ENCODE data around the gene CAVIN4.

The CAVIN4 gene

GRCh38 chr9:100577776-100578448 lies at the start of gene CAVIN4:
CAVIN4 (plus strand) TSS chr9:100578079; CDS start chr9:100578144, 65 bp downstream.
- no peak for DNase-seq

- no peak for DNase-seq
Measured at GRCh38 chr9:100534401-100534800, 43.5 kb upstream of the CAVIN4 start.

- no peak for DNase-seq
Measured at GRCh38 chr9:100540327-100540726, 37.6 kb upstream of the CAVIN4 start.

- no peak for DNase-seq
Measured at GRCh38 chr9:100549048-100549447, 28.8 kb upstream of the CAVIN4 start.

- DNase-seq = no peak
Measured at GRCh38 chr9:100554935-100555401, 22.9 kb upstream of the CAVIN4 start.

GRCh38 chr9:100555471-100555870 lies 22.4 kb upstream of the CAVIN4 start:
- DNase-seq = no peak

- no peak for DNase-seq
Measured at GRCh38 chr9:100557053-100557452, 20.8 kb upstream of the CAVIN4 start.

GRCh38 chr9:100561256-100561655 lies 16.6 kb upstream of the CAVIN4 start:
- DNase-seq = no peak

GRCh38 chr9:100567856-100568255 lies 10.0 kb upstream of the CAVIN4 start:
- no peak for DNase-seq

- no peak for DNase-seq
Measured at GRCh38 chr9:100573655-100574260, 4.1 kb upstream of the CAVIN4 start.

- no peak for DNase-seq
Measured at GRCh38 chr9:100575006-100575405, 2.9 kb upstream of the CAVIN4 start.

- no peak for DNase-seq
Measured at GRCh38 chr9:100575765-100576386, 2.0 kb upstream of the CAVIN4 start.

GRCh38 chr9:100578610-100579009 lies 731 bp downstream of the CAVIN4 start:
- DNase-seq = no peak

- DNase-seq = no peak
Measured at GRCh38 chr9:100579665-100580064, 1.8 kb downstream of the CAVIN4 start.

GRCh38 chr9:100580257-100580656 lies 2.4 kb downstream of the CAVIN4 start:
- no peak for DNase-seq

- DNase-seq = no peak
Measured at GRCh38 chr9:100581081-100581480, 3.2 kb downstream of the CAVIN4 start.

- no peak for DNase-seq
Measured at GRCh38 chr9:100581661-100582060, 3.8 kb downstream of the CAVIN4 start.

- no peak for DNase-seq
Measured at GRCh38 chr9:100583014-100583802, 5.3 kb downstream of the CAVIN4 start.

- DNase-seq = no peak
Measured at GRCh38 chr9:100584951-100585350, 7.1 kb downstream of the CAVIN4 start.

GRCh38 chr9:100586093-100586492 lies 8.2 kb downstream of the CAVIN4 start:
- no peak for DNase-seq

- DNase-seq = no peak
Measured at GRCh38 chr9:100587375-100587774, 9.5 kb downstream of the CAVIN4 start.

- DNase-seq = no peak
Measured at GRCh38 chr9:100589582-100589981, 11.7 kb downstream of the CAVIN4 start.

GRCh38 chr9:100590481-100590880 lies 12.6 kb downstream of the CAVIN4 start:
- no peak for DNase-seq
